G401 (cell line): ENCODE data around the gene ARMC9. TPM values are rescaled to one million over a fixed set of nuclear protein-coding genes. Genes with fewer than 3 reads are reported as not detected.

Experiments
- DNase-seq: peaks from one replicate; pipeline ENCODE4 v3.0.0-alpha.2; 2015; ENCODE audit warnings: low spot score
- in situ Hi-C: cut with HindIII; loops from 2 replicates; pipeline ENCODE4 v1.10.0; 2016; ENCODE audit warnings: low sequenced_read_pairs, mixed read lengths
- total RNA-seq: library from RNA; depleted of rRNA; stranded (reverse); fragments of >200 nt; shearing (Covaris generic); gene quantifications from 2 replicates; pipeline ENCODE4 v1.2.3, GENCODE V29; 2014

Gene ARMC9
- total RNA-seq, 1 experiment from 2014 or later = 166 TPM

DNA sequence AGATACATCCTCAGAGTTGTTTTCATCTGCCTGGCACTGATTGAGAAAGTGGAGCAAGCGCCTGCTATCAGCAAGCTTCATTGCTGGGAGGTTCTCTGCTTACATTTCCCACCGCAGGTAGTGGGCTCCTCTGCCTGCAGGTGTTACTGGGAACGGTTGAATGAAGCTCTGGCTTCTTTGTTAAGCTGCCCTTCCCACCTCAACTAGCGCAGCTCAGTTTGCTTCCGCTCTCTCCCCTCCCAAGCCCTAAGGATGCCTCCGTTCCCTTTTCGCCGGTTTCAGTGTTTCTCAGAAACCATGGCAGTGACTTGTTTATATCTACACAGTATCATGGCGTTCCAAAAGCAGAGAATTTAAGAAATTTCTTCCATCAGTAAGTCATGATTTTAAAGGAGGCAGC, 124.9 kb downstream of the ARMC9 start:
- DNase-seq = no peak
- in situ Hi-C loops = no loop called here

DNA sequence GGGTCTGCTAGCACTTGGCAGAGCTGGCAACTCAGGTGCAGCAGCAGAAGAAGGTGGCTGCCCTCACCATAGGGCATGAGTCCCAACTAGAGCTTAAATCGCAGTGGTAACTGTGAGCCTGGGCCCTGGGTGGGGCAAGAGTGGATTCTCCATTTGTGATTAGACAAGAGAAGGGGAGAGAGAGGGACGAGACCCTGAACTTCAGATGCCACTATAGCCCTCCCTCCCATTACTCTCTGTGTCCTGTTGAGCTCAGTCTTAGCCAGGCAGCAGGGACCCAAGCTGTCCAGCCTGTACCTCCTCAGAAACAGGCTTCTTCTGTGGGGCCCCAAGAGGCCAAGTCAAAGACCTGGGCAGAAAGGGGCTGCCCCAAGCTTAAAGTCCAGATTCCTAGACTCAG, 127.4 kb downstream of the ARMC9 start:
- in situ Hi-C loops = no loop called here
- no peak for DNase-seq

DNA sequence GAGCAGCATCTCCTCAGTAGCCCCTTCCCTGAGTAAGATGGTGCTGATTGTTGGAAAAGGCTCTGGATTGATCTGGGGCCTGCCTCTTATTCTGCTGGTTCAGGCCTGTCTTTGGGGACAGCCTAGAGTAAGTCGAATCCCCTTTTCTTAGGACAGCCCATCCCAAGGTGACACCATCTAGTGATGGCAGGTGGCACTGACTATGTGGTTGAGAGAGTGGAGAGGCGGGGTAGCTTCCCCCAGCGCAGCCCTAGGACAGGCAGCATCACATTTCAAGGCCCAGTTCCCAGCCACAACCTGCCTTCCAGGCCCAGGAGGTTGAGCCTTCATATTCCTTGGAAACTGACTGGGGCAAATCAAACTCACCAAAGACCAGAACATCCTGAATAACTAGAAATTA, 128.0 kb downstream of the ARMC9 start:
- DNase-seq = no peak
- in situ Hi-C loops = no loop called here

DNA sequence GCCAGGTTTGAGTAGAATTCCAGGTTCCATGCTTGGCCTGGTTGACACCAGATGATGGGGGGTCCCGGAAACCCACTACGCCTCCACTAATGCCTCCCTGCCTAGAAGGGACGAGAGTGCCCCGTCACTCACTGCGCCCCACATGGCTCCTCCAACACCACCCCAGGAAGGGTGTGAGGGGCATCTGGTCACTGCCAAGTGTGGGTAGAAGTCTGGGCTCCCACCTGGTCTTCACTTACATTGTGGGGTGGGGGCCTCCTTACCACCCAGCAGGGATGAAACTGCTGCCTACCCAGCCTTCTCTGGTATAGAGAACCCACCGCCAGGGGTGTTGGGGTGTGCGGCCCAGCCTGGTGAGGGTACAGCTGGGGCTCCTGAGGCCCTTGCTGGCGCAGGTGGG, 131.9 kb downstream of the ARMC9 start:
- in situ Hi-C loops = no loop called here

DNA sequence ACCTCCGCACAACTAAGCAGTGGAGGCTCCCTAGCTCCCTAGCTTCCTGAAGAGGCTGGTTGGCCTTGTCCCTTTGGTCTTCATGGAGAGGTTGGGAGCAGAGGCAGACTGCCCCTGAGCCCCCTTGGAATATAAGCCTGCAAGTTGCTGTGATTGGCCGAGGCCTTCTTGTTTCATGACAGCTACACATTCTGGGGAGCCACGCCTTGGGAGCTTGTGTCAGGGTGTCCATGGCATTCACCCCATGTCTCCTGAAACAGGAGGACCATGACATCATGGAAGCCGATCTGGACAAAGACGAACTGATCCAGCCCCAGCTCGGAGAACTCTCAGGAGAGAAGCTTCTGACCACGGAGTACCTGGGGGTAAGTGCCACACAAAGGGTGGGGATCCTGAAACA, 133.1 kb downstream of the ARMC9 start:
- DNase-seq = no peak
- in situ Hi-C loops = no loop called here

More for the DNA sequence above, 131.9 kb downstream of the ARMC9 start:
- DNase-seq = no peak

DNA sequence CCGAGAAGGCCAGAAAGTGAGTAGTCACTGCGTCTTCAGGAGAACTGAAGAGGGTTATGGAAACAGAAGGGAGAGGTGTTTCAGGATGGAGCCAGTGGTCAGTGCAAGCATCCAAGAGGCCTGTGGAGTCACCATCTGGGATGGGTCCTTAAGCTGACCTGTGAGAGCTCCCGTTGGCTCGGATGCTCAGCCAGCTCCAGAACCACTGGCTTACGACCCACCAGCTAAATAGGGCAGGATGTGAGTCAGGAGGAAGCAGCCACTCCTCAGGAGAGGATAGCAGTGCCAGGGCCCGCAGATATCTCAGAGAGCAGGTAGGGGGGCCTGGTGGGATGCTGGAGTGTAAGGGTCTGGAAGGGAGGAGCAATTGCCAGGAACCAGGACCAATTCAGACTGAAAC, 134.0 kb downstream of the ARMC9 start:
- in situ Hi-C loops = no loop called here
- DNase-seq = peak; percentile 17

DNA sequence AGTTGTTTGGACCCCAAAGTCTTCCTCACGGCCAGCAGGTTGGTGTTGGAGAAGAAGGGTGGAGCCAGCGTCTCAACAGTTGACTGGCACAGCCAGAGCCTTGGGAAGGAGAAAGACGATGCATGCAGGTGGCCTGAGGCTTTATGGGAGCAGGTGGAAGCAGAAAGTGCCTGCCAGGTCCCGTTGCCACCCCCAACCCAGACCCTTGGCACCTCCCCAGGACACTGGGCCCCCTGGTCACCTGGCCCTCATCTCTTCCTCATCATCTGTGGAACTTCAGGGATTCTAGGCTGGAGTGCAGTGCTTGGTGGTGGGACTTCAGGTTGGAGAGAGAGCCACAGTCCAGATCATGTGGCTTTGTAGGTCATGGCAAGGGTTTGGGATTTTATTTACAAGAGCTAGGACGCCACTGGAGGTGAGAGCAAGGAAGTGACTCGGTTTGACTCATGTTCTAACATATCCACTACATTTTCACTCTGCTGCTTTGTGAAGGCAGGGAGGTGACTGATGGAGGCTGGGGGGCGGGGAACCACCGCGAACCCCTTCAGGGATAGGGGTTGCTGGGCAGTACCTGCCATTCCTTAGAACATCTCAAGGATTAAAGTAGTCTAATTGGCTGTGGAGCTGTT, 134.6 kb downstream of the ARMC9 start:
- in situ Hi-C loops = no loop called here
- DNase-seq = no peak

DNA sequence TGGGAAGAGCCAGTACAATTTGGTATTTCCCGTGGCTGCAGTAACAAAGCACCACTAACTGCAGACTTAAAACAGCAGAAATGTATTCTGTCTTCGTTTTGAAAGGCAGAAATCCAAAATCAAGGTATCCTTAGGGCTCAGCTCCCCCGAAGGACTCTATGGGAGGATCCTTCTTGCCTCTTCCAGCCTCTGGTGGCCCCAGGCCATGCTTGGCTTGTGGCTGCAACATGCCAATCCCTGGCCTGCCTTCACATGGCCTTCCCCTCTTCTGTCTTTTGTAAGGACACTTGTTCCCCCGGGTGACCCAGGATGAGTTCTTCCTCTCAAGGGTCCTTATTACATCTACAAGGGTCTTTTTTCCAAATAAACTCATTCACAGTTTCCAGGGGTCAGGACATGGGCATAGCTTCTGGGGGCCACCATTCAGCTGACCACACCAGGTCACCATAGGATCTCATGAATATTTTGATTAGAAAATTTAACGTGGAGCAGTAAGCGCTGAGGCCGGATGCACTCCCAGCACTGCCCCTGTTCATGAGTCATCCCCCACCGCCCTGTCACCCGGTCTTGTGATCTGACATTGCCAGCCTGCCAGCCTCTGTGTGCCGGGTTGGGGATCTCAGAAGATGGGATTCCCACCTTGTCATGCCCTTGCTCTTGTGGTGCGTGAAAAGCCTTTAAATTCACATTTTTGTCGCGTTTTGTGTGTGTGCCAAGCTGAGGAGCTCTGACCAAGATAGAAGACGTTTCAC, 135.9 kb downstream of the ARMC9 start:
- in situ Hi-C loops = no loop called here
- no peak for DNase-seq

DNA sequence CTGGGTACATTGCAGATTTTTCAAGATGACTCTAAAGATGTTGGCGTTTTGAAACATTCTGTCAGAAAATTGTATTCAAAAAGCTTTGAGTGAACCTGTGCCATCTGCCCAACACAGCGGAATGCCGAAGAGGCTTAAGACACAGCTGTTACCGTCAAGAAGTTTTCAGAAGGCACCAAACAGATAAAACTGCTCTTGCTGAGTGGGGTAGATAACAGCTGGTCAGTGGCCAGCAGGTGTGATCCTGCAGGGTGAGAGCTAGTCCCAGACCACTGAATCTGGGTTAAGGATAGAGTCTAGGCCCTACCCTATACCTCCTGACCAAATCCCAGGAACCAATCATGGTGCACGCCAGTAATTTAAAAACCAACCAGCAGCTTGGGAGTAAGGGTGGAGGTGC, 136.6 kb downstream of the ARMC9 start:
- DNase-seq = no peak
- in situ Hi-C loops = no loop called here

DNA sequence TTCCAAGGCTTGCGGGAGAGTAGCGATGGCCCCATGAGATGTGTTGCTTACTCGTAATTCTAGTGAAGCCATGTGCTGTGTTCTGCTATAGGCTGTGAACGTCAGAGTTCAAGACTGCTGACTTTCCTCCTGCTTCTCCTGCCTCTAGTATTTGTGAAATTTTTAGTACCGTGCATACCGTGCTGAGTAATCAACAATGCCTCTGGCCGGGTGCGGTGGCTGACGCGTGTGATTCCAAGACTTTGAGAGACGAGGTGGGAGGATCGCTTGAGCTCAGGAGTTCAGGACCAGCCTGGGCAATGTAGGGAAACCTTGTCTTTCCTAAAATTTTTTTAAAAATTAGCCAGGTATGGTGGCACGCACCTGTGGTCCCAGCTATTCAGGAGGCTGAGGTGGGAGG, 137.2 kb downstream of the ARMC9 start:
- no peak for DNase-seq
- in situ Hi-C loops = no loop called here

DNA sequence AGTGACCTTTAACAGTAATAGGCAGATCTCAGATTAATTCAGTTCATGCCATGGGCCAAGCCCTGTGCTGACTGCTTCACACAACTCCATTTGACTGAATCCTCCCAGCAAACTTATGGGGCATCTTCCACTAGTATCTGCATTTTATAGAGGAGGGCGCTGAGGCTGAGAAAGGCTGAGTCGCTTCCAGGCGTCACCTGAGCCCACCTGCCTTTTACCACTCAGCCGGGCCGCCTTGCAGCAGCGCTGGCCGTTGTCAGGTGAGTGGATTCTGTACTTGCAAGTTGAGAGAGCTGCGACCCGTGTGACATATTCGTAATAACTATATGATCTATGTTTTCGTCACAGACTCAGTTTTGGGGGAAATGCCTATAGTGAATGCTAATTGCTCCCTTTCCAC, 137.8 kb downstream of the ARMC9 start:
- DNase-seq = no peak
- in situ Hi-C loops = no loop called here

DNA sequence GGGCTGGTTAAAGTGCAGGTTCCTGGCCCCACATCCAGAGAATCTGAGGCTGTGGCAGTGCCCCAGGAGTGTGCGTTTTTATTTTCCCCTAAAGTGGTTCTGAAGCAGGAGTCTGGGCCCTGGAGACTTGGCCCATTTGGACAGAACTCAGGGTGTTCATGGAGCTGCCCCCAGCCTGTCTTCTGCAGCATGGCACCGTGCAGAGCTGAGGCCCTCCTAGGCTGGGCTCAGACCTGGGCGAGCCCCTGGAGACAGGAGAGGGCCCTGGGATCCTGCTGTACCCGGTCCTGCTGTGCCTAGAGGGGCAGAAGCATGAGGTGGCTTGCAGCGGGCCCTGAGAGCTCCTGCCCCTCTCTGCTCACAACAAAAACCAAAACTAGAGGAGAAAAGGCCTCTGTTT, 138.3 kb downstream of the ARMC9 start:
- in situ Hi-C loops = no loop called here
- DNase-seq = no peak

DNA sequence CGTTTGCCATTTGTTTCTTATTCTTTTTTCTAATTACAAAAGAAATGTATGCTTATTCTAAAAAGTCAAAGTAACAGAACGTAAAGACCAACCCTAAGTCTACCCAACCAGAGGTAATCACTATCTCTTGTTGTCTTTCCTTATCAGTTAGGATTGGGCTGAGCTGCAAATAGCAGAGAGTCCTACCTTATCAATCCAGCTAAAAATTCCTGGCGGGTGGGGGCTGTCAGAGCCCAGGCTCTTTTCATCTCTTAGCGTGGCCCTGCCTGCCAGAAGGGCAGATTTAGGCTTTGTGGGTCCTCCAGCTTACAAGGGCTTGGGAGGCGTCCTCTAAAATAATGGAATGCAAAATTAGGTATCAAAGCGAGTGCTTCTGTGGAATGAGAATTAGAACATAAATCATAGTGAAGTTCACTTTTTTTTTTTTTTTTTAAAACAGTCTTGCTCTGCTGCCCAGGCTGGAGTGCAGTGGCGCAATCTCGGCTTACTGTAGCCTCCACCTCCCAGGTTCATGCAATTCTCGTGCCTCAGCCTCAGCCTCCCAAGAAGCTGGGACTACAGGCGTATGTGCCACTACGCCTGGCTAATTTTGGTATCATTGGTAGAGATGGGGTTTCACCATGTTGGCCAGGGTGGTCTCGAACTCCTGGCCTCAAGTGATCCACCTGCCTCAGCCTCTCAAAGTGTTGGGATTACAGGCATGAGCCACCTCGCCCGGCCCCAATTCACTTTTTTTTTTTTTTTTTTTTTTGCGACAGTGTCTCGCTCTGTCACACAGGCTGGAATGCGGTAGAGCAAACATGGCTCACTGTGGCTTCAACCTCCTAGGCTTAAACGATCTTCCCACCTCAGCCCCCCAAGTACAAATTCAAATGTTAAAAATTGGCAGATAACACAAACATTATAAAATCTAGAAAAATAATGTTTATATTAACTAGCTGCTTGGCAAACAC, 139.7 kb downstream of the ARMC9 start:
- in situ Hi-C loops = no loop called here
- no peak for DNase-seq

DNA sequence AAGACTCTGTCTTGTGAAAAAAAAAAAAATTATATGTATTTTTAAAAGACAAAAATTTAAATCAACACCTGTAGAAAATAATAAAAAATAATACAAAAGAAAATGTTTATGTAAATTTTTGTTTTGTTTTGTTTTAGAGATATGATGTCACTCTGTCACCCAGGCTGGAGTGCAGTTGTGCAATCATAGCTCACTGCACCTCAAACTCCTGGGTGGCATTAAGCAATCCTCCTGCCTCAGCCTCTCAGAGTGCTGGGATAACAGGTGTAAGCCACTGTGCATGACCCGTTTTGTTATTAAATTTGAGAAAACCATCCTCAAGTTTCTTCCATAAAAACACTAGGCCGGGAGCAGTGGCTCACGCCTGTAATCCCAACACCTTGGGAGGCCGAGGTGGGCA, 140.9 kb downstream of the ARMC9 start:
- no peak for DNase-seq
- in situ Hi-C loops = no loop called here

DNA sequence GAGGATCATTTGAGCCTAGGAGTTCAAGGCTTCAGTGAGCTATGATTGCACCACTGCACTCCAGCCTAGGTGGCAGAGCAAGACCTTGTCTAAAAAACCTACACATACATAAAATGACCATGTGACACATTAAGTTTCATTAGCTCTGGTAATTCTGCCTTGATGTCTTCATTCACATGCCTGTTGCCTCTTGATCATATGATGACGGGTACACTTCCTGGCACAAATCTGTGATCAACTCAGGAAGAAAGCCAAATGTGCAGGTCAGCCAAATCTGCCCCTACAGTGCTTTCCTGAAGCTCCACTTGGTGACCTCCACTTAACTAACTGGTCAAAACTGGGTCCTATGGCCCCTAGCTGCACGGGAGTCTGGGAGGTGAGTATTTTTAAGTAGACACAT, 142.7 kb downstream of the ARMC9 start:
- in situ Hi-C loops = no loop called here
- no peak for DNase-seq

DNA sequence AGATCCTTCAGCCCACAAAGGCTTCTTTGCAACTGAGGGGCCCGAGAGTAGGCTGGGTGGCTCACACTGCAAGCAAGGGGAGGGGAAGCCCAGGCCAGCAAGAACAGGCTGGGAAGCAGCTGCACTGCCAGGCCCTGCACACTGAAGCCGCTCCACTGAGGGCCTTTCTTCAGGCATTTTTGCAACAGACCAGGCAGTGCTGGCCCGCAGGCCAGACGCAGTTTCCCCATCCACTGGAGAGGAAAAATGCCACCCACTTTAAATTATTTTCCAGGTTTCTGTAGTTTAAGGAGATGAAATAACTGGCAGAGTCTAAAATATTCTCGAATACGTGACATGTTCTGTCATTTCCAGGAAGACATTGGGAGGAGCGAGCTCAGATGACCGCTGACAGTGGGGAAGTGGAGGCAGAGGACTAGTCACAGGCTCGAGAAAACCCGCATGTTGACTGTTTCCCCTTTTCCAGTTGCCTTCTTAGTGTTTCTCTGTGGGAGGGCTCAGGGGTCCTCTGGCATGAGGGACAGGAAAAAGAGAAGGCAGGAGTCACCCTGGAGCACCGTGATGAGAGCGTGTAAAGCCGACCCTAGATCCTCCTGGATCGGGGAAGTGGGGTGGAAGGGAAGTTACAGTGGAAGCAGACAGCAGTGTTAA, 143.8 kb downstream of the ARMC9 start:
- DNase-seq = no peak
- in situ Hi-C loops = no loop called here

DNA sequence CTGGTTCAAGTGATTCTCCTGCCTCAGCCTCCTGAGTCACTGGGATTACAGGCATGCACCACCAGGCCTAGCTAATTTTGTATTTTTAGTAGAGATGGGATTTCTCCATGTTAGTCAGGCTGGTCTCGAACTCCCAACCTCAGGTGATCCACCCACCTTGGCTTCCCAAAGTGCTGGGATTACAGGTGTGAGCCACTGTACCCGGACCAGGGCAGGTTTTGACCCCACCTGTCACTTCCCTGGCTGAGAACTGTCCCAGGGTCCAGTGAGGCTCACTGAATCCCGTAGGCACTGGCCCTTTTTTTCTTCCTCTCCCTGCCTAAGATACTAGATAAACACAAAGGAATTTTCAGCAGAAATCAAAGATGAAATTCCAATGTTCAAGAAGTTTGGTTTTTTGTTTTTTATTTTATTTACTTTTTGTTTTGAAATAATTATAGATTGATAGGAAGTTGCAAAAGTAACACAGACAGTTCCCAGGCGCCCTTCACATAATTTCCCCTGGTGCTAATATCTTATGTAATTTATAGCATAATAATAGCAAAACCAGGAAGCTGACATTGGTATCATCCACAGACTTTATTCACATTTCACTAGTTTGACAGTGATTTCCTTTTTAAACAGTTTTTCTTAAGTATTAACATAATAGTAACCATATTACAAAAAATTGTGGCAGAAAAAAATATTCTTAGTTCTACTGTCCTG, 144.7 kb downstream of the ARMC9 start:
- in situ Hi-C loops = no loop called here
- no peak for DNase-seq

DNA sequence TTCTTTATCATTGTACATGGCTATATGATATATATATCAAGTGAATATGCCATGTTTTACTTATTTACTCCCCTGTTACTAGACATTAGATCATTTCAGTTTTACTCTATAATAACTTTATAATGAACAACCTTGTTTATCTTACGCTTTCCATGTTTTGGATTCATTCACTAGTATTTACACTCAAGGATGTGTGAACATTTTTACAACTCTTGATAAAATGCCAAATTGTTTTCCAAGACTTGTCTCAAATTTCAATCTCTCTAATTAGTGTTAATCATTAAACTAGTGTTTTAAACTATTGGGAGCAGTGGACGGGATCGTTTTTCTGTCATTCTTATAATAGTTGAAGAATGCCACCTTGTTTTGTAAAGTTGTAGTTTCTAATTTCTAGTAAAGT, 145.6 kb downstream of the ARMC9 start:
- DNase-seq = no peak
- in situ Hi-C loops = no loop called here

DNA sequence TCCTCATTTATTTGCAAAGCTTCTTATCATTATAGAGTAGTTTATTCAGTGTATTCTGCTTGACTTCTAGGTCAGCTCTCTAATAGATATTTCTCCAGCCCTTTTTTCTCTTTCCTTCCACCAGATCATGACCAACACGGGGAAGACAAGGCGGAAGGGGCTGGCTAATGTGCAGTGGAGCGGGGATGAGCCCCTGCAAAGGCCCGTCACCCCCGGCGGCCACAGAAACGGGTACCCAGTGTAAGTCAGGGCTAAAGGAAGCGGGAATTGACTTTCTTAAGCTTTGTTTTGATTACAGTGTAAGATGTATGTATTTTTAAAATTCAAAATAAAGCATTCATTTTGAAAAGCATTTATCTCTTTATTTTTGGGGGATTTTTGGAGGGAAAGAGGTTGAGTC, 146.4 kb downstream of the ARMC9 start:
- no peak for DNase-seq
- in situ Hi-C loops = no loop called here
